ENCODE results near the gene MDH1B.

The MDH1B gene

DNA sequence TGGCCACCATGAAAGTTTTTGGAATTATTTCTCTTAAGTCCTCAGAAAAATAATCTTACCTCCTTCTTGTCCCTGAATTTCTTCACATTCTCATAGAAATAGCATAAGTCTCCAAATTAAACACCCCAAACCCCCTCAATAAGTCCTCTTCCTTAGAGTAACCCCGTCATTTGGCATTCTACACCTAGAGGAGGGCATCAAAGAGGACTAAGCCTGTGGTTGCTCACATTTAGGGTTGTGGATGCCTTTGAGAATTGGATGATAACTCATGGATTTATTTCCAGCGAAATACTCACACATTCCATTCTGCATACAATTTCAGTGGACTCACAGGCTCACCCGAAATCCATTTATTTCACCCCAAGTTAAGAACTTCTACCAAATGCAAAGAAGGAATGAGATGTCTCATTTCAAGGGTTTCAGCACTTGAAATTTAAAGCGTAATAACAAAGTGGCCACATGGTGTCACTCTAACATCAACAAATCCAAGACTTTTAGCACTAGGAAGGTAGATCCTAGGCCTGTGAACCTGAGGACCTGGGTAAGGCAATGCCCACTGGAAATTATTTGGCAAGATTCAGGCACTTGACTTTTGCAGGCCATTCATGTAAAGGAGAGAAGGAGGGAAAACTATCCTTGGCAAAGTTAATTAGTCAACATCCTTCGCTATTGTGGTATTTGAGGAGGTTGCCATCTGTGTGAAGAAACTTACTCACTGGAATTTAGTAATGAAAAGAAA is 71.6 kb downstream of the MDH1B start:
- peak; percentile 53 for DNase-seq (ENCODE audit: low spot score)

DNA sequence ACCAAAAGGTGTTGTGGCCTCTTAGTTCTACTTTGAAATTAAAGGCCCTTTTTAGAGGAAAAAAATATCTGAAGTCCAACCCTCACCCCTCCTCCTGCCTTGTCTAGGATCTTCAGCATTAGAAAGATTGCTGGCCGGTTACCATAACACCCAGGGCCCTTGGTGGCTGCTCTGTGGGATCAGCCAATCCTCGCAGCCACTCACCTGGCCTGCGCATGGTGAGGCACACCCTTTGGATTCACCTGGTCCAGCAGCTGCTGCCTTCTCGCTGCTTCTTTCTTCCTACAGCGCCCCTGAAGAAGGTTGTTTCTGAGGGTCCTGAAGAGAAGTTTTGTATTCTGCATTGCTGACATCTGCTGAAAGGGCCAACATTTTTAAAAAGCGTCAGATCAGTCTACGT is 72.2 kb downstream of the MDH1B start:
- DNase-seq (ENCODE audit: low spot score) = no peak

DNA sequence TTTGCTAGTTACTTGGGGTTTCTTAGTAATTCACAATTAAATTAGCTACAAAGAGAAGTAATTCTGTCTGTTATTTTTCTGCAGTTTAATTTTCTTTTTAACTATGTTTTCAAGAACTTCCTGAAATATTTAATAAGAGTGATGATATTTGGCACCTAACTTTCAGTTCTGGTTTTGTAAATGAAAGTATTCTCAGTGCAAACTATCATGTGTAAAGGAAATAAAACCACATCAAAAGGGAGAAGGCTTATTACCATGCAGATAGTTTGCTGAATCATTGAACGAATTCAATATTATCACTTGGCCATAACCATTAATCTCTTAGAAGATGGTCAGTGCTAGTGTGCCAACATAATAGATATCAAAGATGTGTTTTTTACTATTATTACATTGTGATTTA is 76.1 kb downstream of the MDH1B start:
- no peak for DNase-seq (ENCODE audit: low spot score)

DNA sequence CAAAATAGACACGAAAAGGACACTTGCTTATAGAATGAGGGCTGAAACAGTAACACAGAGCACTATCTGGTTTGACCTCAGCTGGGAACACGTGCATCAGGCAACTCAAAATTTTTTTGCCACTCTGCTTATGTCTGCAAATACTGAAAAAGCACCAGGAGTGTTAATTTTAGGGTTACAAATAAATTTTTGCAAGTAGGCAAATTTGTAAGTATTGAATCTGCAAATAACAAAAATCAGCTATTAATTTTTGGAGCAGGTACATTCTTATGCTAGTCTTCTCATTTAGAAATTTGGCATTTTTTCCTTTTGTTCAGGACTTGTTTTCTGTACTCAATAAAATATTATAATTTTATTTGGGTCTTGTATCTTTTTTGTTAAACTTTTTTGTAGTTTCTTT is 76.7 kb downstream of the MDH1B start:
- no peak for DNase-seq (ENCODE audit: low spot score)
